Cardiac septum (tissue), 1 donor: ENCODE results near the gene HRH2. TPM values are rescaled to one million over a fixed set of nuclear protein-coding genes. Genes with fewer than 3 reads are reported as not detected.
A peak's percentile ranks its signal among the peaks of the same experiment; 100 is the strongest.

ENCODE experiments used
- DNase-seq: peaks from one replicate; pipeline ENCODE4 v3.0.0-alpha.2; 2020; ENCODE audit warnings: low spot score
- intact Hi-C: fragments of 100-400 bp; cut with DNase I; formaldehyde crosslinking; loops from one replicate; pipeline ENCODE4 v1.14.0; 2022
- total RNA-seq: library from RNA; stranded (reverse); fragmentation: NEBNext Ultra II Directional; extraction: Animal tissue kit (Norgen Biotek cat#: 25700); gene quantifications from one replicate; pipeline ENCODE4 v1.2.1, GENCODE V29; 2021
- donor health status: DM: no; HTN: no; CAD: no.

Gene HRH2
- total RNA-seq, 1 donor from 2014 or later = 60.1 TPM

- intact Hi-C loops = no loop called here
- DNase-seq = no peak
Measured at GRCh38 chr5:175668006-175668405, 10.1 kb downstream of the HRH2 start.

GRCh38 chr5:175670372-175670771, 12.5 kb downstream of the HRH2 start:
- intact Hi-C loops = no loop called here
- DNase-seq = no peak

- no peak for DNase-seq
- intact Hi-C loops = no loop called here
Measured at GRCh38 chr5:175671013-175671412, 13.1 kb downstream of the HRH2 start.

GRCh38 chr5:175672976-175673648, 15.2 kb downstream of the HRH2 start:
- DNase-seq = no peak
- intact Hi-C loops = no loop called here

GRCh38 chr5:175674731-175675346, 17.0 kb downstream of the HRH2 start:
- intact Hi-C loops = no loop called here

GRCh38 chr5:175675873-175676272, 18.0 kb downstream of the HRH2 start:
- no peak for DNase-seq

More at GRCh38 chr5:175674731-175675346, 17.0 kb downstream of the HRH2 start:
- DNase-seq = no peak

GRCh38 chr5:175677571-175677970, 19.7 kb downstream of the HRH2 start:
- intact Hi-C loops = no loop called here
- DNase-seq = no peak

More at GRCh38 chr5:175675873-175676272, 18.0 kb downstream of the HRH2 start:
- intact Hi-C loops = no loop called here

GRCh38 chr5:175678074-175678473, 20.2 kb downstream of the HRH2 start:
- DNase-seq = no peak
- intact Hi-C loops = no loop called here

GRCh38 chr5:175679411-175679810, 21.5 kb downstream of the HRH2 start:
- intact Hi-C loops = no loop called here
- no peak for DNase-seq

- no peak for DNase-seq
- intact Hi-C loops = loop anchor here (2.0 kb wide), 1 partner anchor 15 kb away; no protein-coding TSS in a partner anchor
Measured at GRCh38 chr5:175680020-175680419, 22.1 kb downstream of the HRH2 start.

GRCh38 chr5:175680463-175680862, 22.6 kb downstream of the HRH2 start:
- DNase-seq = peak; percentile 58
- intact Hi-C loops = loop anchor here (2.0 kb wide), 1 partner anchor 16 kb away; no protein-coding TSS in a partner anchor

GRCh38 chr5:175681045-175681967, 23.4 kb downstream of the HRH2 start:
- peak; percentile 74 for DNase-seq
- intact Hi-C loops = loop anchor here (2.0 kb wide), 1 partner anchor 17 kb away; no protein-coding TSS in a partner anchor

- peak; percentile 67 for DNase-seq
- intact Hi-C loops = loop anchor here (2.0 kb wide), 1 partner anchor 17 kb away; no protein-coding TSS in a partner anchor
Measured at GRCh38 chr5:175681968-175682340, 24.1 kb downstream of the HRH2 start.

- intact Hi-C loops = no loop called here
- peak; percentile 73 for DNase-seq
Measured at GRCh38 chr5:175682664-175683063, 24.8 kb downstream of the HRH2 start.

GRCh38 chr5:175683231-175683630, 25.4 kb downstream of the HRH2 start:
- no peak for DNase-seq
- intact Hi-C loops = no loop called here

GRCh38 chr5:175683921-175684320, 26.1 kb downstream of the HRH2 start:
- peak; percentile 33 for DNase-seq
- intact Hi-C loops = no loop called here

- intact Hi-C loops = no loop called here
- peak; percentile 63 for DNase-seq
Measured at GRCh38 chr5:175684931-175685330, 27.1 kb downstream of the HRH2 start.

- DNase-seq = no peak
- intact Hi-C loops = loop anchor here (2.0 kb wide), 1 partner anchor 27 kb away; the partner anchor contains the start of gene HRH2
Measured at GRCh38 chr5:175685701-175686350, 28.0 kb downstream of the HRH2 start.

- intact Hi-C loops = loop anchor here (2.0 kb wide), 1 partner anchor 28 kb away; the partner anchor contains the start of gene HRH2
- no peak for DNase-seq
Measured at GRCh38 chr5:175686396-175686795, 28.5 kb downstream of the HRH2 start.
